ENCODE data around the gene MEGF11. TPM values are rescaled to one million over a fixed set of nuclear protein-coding genes. Genes with fewer than 3 reads are reported as not detected.

Gene MEGF11
- total RNA-seq, 1 donor from 2014 or later = 0.35 TPM

DNA sequence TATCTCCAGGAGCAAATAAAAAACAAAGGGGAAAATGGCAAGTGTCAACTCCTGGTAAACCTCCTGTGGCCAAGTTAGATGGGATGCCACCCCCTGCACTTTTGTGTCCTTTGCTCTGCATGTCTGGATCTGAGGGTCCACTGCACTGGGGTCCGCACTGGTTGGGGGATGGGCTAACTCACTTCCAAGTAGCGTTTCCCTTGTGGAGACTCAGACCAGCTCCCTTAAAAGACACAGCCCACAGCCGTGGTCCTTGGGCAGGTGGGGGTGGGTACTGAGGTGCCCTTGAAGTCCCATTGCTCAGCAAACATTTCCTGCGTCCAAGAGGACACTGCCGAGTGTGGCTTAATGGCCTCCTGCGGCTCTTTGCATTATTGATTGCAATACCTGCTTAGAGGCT lies 188.2 kb downstream of the MEGF11 start:
- DNase-seq (ENCODE audit: low spot score) = peak; percentile 60

DNA sequence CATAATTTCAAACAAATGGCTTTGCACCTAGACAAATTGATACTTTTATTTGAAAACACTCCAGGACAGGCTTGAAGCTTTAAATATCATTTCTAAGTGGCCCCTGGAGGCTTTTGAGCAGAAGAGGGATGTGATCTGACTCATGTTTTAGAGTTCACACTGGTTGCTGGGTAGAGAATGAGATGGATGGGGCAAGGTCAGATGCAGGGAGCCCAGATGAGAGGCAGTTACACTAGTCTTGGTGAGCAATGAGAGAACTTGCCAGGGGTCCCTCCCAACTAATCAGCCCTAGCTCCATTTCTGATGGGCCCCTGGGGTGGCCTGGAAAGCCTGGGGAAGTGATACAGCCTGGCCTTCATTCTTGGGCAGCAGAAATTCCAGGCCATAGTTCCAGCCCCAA lies 190.4 kb downstream of the MEGF11 start:
- no peak for DNase-seq (ENCODE audit: low spot score)

DNA sequence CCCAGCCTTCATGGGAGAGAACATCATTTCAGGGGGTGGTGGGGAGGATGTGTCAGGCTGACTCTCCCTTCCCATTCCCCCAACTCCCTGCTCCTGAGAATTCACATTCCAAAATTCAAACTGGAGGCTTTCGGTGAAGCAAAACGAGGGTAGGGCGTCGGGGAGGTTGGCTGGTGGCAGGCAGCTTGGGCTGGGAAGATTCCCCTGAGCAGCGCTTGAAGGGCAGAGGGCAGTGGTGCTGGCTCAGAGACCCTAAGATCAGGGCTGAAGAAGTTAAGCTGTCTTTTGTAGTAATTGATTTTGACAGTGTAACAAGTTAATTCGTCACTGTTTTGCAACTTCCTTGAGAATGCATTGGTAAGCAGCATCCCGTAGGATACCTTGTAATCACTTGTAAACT lies 196.5 kb downstream of the MEGF11 start:
- no peak for DNase-seq (ENCODE audit: low spot score)

DNA sequence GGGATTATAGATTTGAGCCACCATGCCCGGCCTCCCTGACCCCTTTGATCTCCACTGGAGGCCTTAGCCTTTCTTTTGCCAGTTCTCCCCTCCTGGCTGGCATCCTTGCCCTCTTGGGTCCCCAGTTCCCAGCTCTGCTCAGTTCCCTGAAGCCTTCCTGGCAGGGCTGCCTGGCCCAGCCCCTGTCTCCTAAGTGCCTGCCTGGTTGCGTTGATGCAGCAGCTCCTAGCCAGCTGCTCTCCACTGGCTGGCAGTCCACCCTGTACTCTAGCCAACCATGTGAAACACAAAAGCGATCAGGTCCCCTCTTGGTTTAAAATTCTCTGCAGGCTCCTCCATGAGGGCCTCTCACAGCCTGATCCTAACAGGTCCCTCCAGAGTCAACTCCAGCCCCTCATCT lies 199.6 kb downstream of the MEGF11 start:
- no peak for DNase-seq (ENCODE audit: low spot score)

DNA sequence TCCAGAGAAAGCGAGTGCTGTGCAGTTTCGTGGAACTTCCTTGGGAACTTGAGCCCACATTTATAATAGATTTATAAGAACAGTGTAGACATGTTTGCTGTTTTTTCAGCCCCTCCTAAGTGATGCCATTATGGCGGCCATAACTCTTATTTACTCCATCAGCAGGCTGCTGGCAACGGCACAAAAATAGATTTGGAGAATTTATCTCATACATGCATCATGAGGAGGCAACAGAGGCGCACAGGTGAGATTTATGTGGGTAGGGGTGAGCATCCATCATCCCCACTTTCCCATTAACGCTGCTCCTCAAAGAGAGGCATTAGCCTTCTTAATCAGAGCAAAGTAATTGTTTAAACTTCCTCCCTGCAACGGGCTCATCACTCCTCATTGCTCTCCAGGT lies 201.7 kb downstream of the MEGF11 start:
- DNase-seq (ENCODE audit: low spot score) = no peak

DNA sequence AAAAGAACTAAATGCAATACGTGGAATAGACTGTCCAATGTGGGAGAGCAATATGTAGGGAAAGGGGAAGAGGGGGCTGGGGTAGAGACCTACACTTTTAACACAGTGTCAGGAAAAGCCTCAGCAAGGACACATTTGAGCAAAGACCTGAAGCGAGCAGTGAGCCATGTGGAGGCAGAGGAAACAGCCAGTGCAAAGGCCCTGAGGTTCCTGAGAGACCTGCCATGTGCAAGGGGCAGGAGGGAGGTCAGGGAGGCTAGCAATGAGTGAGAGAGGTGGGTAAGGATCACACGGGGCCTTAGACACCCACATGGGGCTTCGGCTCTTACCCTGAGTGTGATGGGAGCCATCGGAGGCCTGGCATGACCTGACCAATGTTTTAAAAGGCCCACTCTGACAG lies 203.3 kb downstream of the MEGF11 start:
- no peak for DNase-seq (ENCODE audit: low spot score)

DNA sequence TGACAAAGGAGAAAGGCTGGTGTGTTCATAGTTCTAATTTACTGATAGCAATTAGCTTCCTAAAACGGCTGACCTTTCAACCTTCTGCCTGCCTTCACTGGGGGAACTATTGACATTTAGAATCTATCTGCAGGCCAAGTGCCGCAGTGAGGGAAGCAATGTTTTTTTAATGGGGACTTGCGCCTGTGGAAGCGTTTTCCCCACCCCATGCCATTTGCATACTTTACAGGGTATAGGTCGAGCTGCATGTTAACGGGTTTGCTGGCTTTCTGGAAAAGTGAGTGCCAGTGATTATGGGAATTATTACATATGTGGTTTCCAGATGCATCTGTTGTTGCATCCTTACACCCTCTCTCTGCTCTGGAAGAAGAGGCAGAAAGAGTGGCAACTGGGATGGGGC lies 204.2 kb downstream of the MEGF11 start:
- DNase-seq (ENCODE audit: low spot score) = no peak

DNA sequence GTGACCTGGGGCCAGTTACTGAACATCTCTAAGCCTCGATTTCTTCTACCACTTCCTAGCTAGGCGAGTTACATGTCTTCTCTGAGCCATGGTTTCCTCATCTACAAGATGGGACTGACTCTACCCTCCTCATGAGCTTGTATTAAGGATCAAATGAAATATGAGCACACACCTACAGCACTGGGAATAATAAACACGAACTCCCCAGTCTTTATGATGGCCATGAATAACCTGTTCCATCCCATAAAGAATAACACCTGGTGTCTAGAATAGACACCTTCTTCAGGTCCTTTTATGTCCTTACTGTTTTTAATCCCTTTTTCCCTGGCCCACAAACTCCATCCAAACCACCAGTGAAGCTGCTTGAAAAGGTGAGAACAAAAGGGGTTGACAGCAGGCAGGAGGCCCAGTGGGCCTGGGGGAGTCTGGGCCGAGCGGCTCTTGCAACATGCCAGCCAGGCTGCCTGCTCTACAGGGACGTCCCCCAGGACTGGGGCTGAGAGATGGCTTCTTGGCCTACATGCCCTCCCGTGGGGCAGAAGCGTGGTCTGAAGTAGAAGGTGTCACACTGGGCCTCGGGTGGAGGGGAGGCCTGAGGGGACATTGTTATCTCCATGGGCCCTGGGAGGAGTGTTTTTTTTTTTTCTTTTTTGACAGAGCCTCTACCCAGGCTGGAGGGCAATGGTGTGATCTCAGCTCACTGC lies 206.1 kb downstream of the MEGF11 start:
- DNase-seq (ENCODE audit: low spot score) = no peak

DNA sequence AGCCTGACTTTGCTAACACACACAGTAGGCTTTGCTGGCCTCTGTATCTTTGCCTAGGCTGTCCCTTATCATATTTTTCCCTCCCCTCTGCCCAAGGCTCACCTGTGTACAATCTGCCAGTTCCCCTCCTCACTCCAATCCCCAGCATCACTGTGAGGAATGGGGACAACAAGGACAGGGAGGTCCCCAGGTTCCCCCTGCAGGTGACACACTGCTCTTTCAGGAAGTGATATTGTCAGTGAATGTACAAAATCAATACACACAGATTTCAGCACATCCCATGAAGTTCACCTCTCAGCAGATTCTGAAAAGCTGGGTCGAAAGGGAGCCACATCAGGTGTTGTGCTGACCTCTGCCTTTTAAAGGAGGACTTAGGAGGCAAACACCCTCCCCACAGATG lies 206.8 kb downstream of the MEGF11 start:
- no peak for DNase-seq (ENCODE audit: low spot score)

DNA sequence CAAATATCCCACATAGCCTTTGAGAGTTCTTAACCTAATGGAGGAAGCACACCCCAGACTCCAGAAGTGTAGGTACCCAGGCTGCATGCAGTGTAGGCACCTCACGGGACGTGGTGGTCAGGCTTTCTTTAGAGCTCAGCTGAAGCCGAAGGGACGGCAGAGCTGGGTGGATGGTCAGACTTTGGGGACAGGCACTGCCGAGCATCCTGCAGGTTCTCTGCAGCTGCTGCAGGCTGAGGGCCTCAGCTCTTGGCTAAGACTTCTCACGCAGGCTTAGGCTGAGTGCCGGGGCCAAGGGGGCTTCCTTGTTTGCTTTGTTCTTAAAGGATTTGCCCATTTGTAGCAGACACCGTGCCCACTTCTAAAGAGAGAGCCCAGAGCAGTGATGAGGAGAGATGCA lies 207.2 kb downstream of the MEGF11 start:
- DNase-seq (ENCODE audit: low spot score) = no peak

DNA sequence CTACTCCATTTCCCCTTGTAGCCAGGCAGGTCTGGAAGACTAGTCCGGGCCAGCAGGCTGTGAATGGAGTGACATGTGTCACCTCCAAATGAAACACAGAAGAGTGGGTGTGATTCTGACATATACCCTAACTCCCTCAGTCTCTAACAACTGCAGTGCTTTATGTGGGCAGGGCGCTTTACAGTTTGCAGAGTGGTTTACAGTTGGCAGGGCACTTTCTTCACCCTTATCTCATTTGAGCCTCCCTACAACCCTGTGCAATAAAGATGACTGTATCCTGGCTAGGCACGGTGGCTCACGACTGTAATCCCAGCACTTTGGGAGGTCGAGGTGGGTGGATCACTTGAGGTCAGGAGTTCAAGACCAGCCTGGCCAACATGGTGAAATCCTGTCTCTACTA lies 208.0 kb downstream of the MEGF11 start:
- DNase-seq (ENCODE audit: low spot score) = no peak

DNA sequence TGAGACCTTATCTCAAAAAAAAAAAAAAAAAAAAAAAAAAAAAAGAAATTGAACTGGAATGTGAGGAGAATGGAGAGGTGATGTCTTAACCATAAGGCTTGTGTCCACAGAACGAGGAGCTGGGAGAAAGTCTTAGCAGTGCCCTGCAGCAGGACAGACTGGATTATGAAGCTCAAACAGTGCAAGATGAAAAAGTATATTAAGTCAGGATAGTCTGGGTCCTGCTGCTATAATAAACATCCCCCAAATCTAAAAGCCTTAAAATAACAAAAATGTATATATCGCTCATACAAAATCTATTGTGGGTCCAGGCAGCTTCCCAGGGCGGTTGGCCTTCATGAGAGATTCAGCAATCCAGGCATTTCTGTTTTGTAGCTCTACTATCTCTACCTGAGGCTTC lies 208.7 kb downstream of the MEGF11 start:
- DNase-seq (ENCODE audit: low spot score) = no peak

DNA sequence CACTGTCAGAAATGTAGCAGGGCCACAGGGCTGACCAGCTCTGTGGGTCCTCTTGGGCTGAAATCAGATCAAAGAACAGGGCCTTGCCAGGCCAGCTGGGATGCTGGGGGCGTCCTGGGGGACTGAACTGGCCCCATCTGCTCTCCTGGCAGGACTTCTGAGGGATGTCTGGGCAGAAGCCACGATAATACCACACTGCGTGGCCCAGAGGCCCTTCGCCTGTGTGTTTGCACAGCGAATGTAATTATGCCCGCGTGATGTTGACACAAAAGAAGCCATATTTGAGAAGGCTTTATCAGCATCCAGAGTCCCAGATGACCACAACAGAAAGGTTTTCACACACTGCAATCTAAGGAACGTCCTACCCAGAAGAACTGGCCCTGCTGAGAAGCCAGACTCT lies 210.3 kb downstream of the MEGF11 start:
- peak; percentile 10 for DNase-seq (ENCODE audit: low spot score)

DNA sequence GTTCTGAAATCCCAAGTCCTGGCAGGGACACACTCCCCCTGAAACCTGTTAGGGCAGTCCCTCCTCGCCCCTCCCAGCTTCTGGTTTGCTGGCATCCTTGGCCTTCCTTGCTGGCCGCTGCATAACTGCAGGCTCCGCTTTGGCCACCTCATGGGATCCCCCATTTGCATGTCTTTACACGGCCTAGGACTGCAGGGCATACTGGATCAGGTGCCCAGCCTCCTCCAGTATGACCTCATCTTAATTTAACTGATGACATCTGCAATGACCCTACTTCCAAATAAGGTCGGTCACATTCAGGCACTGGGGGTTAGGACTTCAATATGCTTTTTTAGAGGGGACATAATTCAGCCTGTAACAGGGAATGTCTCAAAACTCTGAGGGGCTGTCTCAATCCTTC lies 210.9 kb downstream of the MEGF11 start:
- DNase-seq (ENCODE audit: low spot score) = no peak

DNA sequence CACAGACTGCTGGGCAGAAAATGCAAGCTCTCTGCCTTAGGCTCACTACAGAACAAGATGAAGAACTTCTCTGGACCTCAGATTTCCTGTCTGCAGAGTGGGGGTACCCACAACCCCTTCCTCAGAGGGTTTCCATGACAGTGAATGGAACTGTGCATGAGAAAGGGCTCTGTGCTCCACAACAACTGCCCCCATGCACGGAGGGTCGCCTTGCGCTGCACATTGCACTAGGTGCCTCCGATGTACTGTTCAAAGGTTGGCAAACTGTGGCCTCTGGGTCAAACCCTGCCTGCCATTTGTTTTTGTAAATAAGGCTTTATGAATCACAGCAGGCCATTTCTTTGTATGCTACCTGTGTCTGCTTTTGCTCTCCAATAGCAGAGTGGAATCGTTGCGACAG lies 212.3 kb downstream of the MEGF11 start:
- DNase-seq (ENCODE audit: low spot score) = no peak

DNA sequence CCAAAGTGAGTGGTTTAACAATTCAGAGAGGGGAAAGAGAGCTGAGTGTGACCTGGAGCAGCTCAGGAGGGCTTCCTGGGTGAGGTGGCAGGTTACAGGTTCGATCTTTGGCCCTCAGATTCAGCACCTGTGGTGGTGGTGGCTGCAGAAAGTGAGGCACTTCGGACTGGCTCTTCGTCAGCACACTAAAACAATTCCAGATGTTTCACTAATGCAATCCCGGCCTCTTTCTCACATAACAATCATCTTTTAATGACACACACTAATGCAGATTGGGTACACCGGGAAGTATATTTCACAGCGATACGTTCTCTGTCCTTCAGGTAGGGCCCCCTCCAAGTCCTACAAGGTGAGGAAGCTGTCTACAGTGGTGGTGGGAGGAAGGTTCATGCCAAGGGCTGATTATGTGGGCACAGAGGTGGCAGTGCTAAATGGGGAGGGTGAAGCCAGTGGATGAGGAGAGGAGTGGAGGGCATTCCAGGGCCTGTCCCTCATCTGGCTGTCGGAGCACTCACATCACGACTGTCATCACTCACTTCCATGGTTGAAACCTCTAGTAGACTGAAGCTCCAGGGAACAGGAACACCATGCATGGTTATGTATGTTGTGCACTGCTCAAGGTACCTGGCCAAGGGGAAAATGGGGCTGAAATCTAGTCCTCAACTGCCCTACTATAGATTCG lies 213.2 kb downstream of the MEGF11 start:
- DNase-seq (ENCODE audit: low spot score) = no peak

DNA sequence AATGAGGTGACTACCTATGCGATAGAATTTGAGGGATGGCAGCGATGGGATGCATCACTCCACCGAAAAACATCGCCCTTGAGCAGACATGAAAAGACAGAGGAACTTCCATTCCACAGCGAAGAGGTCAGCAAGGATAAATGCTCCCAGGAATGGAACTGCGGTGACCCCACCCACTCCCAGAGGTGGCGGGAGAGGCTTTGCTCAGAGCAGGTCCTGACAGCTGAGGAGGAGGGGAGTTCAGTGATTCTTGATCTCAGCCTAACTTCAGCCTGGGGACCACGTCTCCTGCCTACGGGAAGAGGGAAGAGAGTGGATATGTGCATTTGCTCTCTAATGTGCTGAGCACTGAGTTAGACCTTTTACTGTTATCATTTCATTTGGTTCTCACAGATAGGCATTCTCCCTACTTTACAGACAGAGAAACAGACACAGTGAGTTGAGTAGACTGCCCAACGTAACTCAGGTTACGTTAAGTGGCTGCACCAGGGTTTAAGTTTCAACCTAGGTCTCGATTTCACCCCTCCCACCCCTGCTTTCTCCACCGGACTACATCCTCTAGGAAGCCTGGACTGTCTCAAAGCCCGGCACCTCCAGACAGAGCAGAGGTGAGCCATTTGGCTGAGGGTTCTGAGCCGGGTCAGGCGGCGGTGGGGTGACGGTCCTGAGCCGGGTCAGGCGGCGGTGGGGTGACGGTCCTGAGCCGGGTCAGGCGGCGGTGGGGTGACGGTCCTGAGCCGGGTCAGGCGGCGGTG lies 214.3 kb downstream of the MEGF11 start:
- no peak for DNase-seq (ENCODE audit: low spot score)

DNA sequence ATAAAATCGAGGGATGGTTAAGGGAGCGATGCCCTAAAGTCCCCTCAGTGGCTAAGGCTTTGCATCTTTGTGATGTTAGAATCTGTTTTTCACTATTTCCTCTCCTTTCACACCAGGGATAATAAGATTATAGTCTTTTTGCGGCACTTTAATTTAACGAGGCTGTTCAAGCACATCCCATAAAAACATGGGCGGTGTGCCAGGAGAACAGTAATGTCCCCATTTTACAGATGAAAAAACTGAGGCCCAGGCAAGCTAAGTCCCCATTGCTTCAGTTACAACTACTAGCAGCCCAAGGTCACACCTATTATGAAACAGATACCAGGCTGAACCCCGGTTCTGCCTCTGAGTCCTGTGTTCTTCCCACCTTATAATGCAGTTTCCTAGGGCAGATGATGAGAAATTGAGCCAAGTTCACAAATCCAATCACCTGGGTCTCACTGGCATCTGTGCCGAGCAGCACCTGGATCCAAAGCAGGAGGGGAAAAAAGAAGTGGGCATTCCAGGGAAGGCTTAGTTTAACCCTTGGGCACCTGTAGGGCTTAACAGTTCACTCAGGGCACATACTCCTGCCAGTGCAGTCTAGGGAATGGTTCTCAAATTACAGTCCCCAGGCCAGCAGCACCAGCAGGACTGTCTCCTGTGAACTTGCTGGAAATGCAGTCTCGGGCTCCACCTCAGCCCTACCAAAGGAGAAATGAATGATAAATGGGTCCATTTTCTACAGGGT lies 215.0 kb downstream of the MEGF11 start:
- no peak for DNase-seq (ENCODE audit: low spot score)

DNA sequence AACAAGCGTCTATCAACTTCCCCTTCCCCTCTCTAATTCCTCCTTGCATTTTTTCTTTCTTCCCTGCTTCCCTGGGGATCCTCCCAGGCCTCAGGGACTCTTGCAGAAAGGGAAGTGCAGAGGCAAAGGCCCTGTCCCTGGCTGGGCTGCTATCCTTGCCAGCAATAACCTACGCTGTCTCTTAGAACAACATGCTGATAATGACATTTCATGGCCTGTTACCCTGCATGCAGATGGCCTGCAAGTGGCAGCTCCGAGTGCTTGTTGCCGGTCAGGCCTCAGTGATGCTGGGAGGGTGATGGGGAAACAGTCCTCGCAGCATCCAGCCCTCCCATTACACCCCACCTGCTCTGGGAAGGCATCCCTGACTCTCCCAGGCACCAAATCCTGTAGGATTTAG lies 216.7 kb downstream of the MEGF11 start:
- DNase-seq (ENCODE audit: low spot score) = no peak

DNA sequence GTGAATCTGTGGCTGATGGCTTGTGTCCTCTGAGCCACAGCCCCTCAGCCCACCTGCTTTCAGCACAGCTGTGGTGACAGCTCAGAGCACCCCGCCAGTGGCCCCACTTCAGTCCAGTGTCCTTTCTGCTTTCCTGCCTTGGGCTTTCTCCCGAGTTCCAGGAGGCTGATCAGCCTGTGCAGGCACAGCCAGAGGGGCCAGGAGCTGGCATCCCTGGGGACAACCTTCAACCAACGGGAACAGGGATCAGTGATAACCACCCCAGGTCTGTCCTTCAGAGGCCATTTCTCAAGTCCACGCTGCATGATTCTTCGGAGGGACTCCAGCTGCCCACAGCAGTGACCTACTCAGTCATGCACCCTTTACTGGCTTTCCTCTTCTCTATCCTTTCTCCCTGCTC lies 217.6 kb downstream of the MEGF11 start:
- DNase-seq (ENCODE audit: low spot score) = no peak

DNA sequence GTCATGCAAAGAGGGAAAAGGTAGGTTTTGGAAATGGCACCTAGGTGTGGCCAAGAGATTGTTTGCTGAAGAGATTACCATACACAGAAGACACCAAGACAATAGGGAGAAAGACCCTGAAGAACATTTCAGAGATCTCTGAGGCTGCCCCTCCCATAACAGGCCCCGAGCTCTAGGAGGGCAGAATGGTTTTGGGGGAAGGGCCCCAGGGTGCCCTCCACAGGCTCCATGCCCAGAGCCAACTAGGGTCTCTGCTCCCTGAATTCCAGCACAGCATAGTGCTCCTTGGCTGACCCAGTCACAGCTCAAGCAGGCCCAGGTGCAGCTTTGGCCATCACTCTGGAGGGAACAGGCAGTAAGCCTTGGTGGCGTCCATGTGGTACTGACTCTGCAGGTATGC lies 220.4 kb downstream of the MEGF11 start:
- DNase-seq (ENCODE audit: low spot score) = no peak

DNA sequence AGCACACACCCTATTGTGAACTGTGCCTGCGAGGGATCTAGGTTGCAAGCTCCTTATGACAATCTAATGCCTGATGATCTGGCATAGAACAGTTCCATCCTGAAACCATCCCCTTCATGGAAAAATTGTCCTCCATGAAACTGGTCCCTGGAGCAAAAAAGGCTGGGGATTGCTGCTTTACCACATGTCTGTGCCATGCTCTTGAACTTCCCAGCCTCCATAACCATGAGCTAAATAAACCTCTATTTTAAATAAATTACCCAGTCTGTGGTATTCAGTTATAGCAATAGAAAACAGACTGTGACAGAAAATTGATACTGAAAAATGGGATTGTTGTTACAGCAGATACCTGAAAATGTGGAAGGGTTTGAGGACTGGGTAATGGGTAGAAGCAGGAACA lies 221.5 kb downstream of the MEGF11 start:
- no peak for DNase-seq (ENCODE audit: low spot score)

Measured in mucosa of gallbladder (tissue), 1 donor.